Measurements from ENCODE around the gene RPL13.

The RPL13 gene

GRCh38 chr16:89545044-89545830, 15.2 kb upstream of the RPL13 start:
- DNase-seq (ENCODE audit: low spot score): no peak
- no peak for FAIRE-seq

- DNase-seq (ENCODE audit: low spot score) (no peak), FAIRE-seq (no peak)
Measured at GRCh38 chr16:89545831-89546574, 14.5 kb upstream of the RPL13 start.

- no peak for FAIRE-seq
- DNase-seq (ENCODE audit: low spot score): no peak
Measured at GRCh38 chr16:89546781-89547180, 13.7 kb upstream of the RPL13 start.

GRCh38 chr16:89547291-89547690, 13.2 kb upstream of the RPL13 start:
- FAIRE-seq (no peak), DNase-seq (ENCODE audit: low spot score) (no peak)

GRCh38 chr16:89547860-89548259, 12.6 kb upstream of the RPL13 start:
- DNase-seq (ENCODE audit: low spot score) (no peak), FAIRE-seq (no peak)

GRCh38 chr16:89548344-89549006, 12.0 kb upstream of the RPL13 start:
- FAIRE-seq: no peak
- DNase-seq (ENCODE audit: low spot score): no peak

- no peak for FAIRE-seq
- DNase-seq (ENCODE audit: low spot score): no peak
Measured at GRCh38 chr16:89549007-89549700, 11.3 kb upstream of the RPL13 start.

- FAIRE-seq (no peak), DNase-seq (ENCODE audit: low spot score) (no peak)
Measured at GRCh38 chr16:89550421-89551007, 10.0 kb upstream of the RPL13 start.

- FAIRE-seq (no peak), DNase-seq (ENCODE audit: low spot score) (no peak)
Measured at GRCh38 chr16:89552329-89552728, 8.2 kb upstream of the RPL13 start.

GRCh38 chr16:89552913-89553312, 7.6 kb upstream of the RPL13 start:
- DNase-seq (ENCODE audit: low spot score) (no peak), FAIRE-seq (no peak)

GRCh38 chr16:89553733-89554132, 6.7 kb upstream of the RPL13 start:
- DNase-seq (ENCODE audit: low spot score): no peak
- no peak for FAIRE-seq

GRCh38 chr16:89554343-89554742, 6.1 kb upstream of the RPL13 start:
- DNase-seq (ENCODE audit: low spot score) (no peak), FAIRE-seq (no peak)

GRCh38 chr16:89555265-89555664, 5.2 kb upstream of the RPL13 start:
- FAIRE-seq: no peak
- no peak for DNase-seq (ENCODE audit: low spot score)

GRCh38 chr16:89555780-89556179, 4.7 kb upstream of the RPL13 start:
- no peak for DNase-seq (ENCODE audit: low spot score)
- FAIRE-seq: no peak

- no peak for FAIRE-seq
- peak; percentile 43 for DNase-seq (ENCODE audit: low spot score)
Measured at GRCh38 chr16:89556750-89557689, 3.5 kb upstream of the RPL13 start.

- DNase-seq (ENCODE audit: low spot score) (no peak), FAIRE-seq (no peak)
Measured at GRCh38 chr16:89557690-89558490, 2.6 kb upstream of the RPL13 start.

GRCh38 chr16:89561142-89561883, 831 bp downstream of the RPL13 start:
- FAIRE-seq (no peak), DNase-seq (ENCODE audit: low spot score) (no peak)

GRCh38 chr16:89561884-89562599, 1.6 kb downstream of the RPL13 start:
- FAIRE-seq (no peak), DNase-seq (ENCODE audit: low spot score) (no peak)

Data from RCC 7860 (cell line).